DOHH2 (cell line): ENCODE measurements around the gene SCAPER.

Source experiments
- H3F3A ChIP-seq: fragments of 200-600 bp; sonication (generic), shearing (Covaris generic); 2 replicates; pipeline ENCODE4 v1.6.0; 2016; ENCODE audit warnings: antibody characterized with exemption, mild to moderate bottlenecking; ENCODE audit not compliant: control insufficient read depth, insufficient read depth
- H3K27ac ChIP-seq: fragments of 200-600 bp; sonication (generic); 2 replicates; pipeline ENCODE4 v1.5.1; 2014; ENCODE audit warnings: low read depth, mild to moderate bottlenecking, low read length, moderate library complexity
- H3K27me3 ChIP-seq: fragments of 200-600 bp; sonication (generic); 2 replicates; pipeline ENCODE4 v1.6.1; 2014; ENCODE audit warnings: mild to moderate bottlenecking, low read length, mixed read lengths; ENCODE audit not compliant: control insufficient read depth
- H3K36me3 ChIP-seq: fragments of 200-600 bp; sonication (generic); 2 replicates; pipeline ENCODE4 v1.6.1; 2014; ENCODE audit warnings: mild to moderate bottlenecking, low read length, moderate library complexity, mixed read lengths; ENCODE audit not compliant: control insufficient read depth
- H3K4me1 ChIP-seq: fragments of 200-600 bp; sonication (generic); 2 replicates; pipeline ENCODE4 v1.6.1; 2014; ENCODE audit warnings: mild to moderate bottlenecking, low read length, mixed read lengths; ENCODE audit not compliant: control insufficient read depth
- H3K4me2 ChIP-seq: fragments of 200-600 bp; sonication (generic); 2 replicates; pipeline ENCODE4 v1.6.0; 2014; ENCODE audit warnings: mild to moderate bottlenecking, low read length, moderate library complexity
- H3K4me3 ChIP-seq: fragments of 200-600 bp; sonication (generic); 2 replicates; pipeline ENCODE4 v1.5.1; 2014; ENCODE audit warnings: mild to moderate bottlenecking, low read length, mixed read lengths
- H3K79me2 ChIP-seq: fragments of 200-600 bp; sonication (generic); 2 replicates; pipeline ENCODE4 v1.6.1; 2014; ENCODE audit warnings: mild to moderate bottlenecking, low read length, mixed read lengths; ENCODE audit not compliant: control insufficient read depth
- H3K9me2 ChIP-seq: fragments of 200-600 bp; sonication (generic); replicated peaks from 2 replicates; pipeline ENCODE4 v1.6.1; 2014; ENCODE audit warnings: mild to moderate bottlenecking, low read length, mixed read lengths; ENCODE audit not compliant: control insufficient read depth
- H3K9me3 ChIP-seq: fragments of 200-600 bp; sonication (generic); 2 replicates; pipeline ENCODE4 v1.6.1; 2014; ENCODE audit warnings: antibody characterized with exemption, low read length, mixed read lengths; ENCODE audit not compliant: control insufficient read depth, insufficient read depth
- H4K20me1 ChIP-seq: fragments of 200-600 bp; sonication (generic); 2 replicates; pipeline ENCODE4 v1.6.0; 2014; ENCODE audit warnings: low read depth, mild to moderate bottlenecking, antibody characterized with exemption, low read length, moderate library complexity; ENCODE audit not compliant: control insufficient read depth, insufficient read depth
- CTCF ChIP-seq: fragments of 200-600 bp; sonication (generic); IDR thresholded peaks from one replicate; pipeline ENCODE4 v1.5.1; 2014; ENCODE audit warnings: antibody characterized with exemption, mild to moderate bottlenecking, low read depth, low read length; ENCODE audit not compliant: poor library complexity, severe bottlenecking
- EZH2phosphoT487 ChIP-seq: fragments of 200-600 bp; sonication (generic); IDR thresholded peaks from 2 replicates; pipeline ENCODE4 v1.6.1; 2017; ENCODE audit warnings: borderline replicate concordance, mild to moderate bottlenecking, antibody characterized with exemption, low read length, moderate library complexity, mixed read lengths

Gene SCAPER

GRCh38 chr15:76730262-76730661, 174.9 kb downstream of the SCAPER start:
- H3K27me3 ChIP-seq, result no peaks in the 10 kb centered on the region
- no peak overlapping the region for H3K4me3 ChIP-seq
- H3K4me1 ChIP-seq, result no peaks in the 10 kb centered on the region
- TF ChIP-seq EZH2phosphoT487, result no peak
- TF ChIP-seq CTCF, result no peak
- H3K27ac ChIP-seq, result no peak overlapping the region
- no peak overlapping the region for H3K4me2 ChIP-seq
- H4K20me1 ChIP-seq, result no peaks in the 10 kb centered on the region
- no peaks in the 10 kb centered on the region for H3K36me3 ChIP-seq
- H3K79me2 ChIP-seq, result no peaks in the 10 kb centered on the region
- no peaks in the 10 kb centered on the region for H3K9me2 ChIP-seq
- H3F3A ChIP-seq, result no peaks in the 10 kb centered on the region
- H3K9me3 ChIP-seq, result peaks cover 3% of the 10 kb centered on the region; the same call in 1 of the 2 replicates

GRCh38 chr15:76718863-76719262, 186.3 kb downstream of the SCAPER start:
- Histone ChIP-seq H4K20me1 (no peaks in the 10 kb centered on the region), H3K9me2 (no peaks in the 10 kb centered on the region), H3K4me1 (no peaks in the 10 kb centered on the region), H3K27me3 (no peaks in the 10 kb centered on the region), H3K4me3 (no peak overlapping the region), H3K9me3 (no peaks in the 10 kb centered on the region), H3F3A (no peaks in the 10 kb centered on the region), H3K36me3 (no peaks in the 10 kb centered on the region), H3K79me2 (no peaks in the 10 kb centered on the region), H3K27ac (no peak overlapping the region), H3K4me2 (no peak overlapping the region)
- TF ChIP-seq EZH2phosphoT487 (no peak), CTCF (no peak)

DNA sequence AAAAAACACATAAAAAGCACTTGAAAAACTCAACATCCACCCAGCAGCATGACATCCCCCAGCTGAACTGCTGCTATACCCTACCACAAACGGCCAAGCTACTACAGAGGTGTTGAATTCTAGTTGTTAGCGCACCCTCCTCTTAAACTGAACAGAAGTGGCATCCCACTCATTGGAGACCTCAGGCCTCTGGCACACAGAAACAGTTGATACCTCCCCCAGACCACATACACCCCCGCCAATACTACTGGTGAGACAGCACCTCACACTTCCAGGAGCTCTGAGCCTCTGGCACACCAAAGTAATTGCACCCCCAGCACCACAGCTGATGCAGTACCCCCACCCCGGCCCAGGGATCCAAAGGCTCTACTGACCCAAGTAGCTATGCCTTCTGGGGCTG, 190.2 kb downstream of the SCAPER start:
- no peak overlapping the region for H3K4me2 ChIP-seq
- H3K9me3 ChIP-seq, result no peaks in the 10 kb centered on the region
- H3K79me2 ChIP-seq, result no peaks in the 10 kb centered on the region
- H3K4me1 ChIP-seq, result peaks cover 17% of the 10 kb centered on the region
- H3K27ac ChIP-seq, result no peak overlapping the region
- TF ChIP-seq EZH2phosphoT487 (no peak), CTCF (no peak)
- H3K9me2 ChIP-seq, result no peaks in the 10 kb centered on the region
- H3K4me3 ChIP-seq, result no peak overlapping the region
- H4K20me1 ChIP-seq, result no peaks in the 10 kb centered on the region
- H3K36me3 ChIP-seq, result no peaks in the 10 kb centered on the region
- no peaks in the 10 kb centered on the region for H3K27me3 ChIP-seq
- peaks cover 4% of the 10 kb centered on the region for H3F3A ChIP-seq
